IPS-11a (cell line): ENCODE data around the gene C15orf39.
"Not testable (repeated sequence)": the region's sequence is repeated elsewhere in the genome, so short reads cannot be mapped to it uniquely, and the experiment has no call there.

Source experiments
- H3K4me3 ChIP-seq: one replicate; pipeline ENCODE4 v1.5.1; 2013; ENCODE audit warnings: low read depth, low read length, control low read depth

C15orf39 gene

DNA sequence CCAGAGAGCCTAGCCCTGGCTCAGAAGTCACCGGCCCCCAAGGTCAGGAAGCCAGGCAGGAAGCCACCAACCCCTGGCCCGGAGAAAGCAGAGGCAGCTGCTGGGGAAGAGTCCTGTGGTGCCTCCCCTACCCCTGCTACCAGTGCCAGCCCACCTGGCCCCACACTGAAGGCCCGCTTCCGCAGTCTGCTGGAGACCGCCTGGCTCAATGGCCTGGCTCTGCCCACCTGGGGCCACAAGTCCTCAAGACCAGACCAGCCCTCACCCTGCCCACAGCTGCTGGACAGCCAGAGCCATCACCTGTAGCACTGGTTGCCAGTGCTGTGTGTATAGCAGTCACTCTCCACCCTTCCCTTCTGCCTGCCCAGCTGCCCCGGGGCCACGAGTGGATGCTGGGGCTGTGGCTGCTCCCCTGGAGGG lies 9.1 kb downstream of the C15orf39 start:
- no peak overlapping the region for H3K4me3 ChIP-seq

GRCh38 chr15:75211436-75212199 lies 9.9 kb downstream of the C15orf39 start:
- no peak overlapping the region for H3K4me3 ChIP-seq

- H3K4me3 ChIP-seq = no peak overlapping the region
These were observed 10.6 kb downstream of the C15orf39 start for GRCh38 chr15:75212200-75212858.

- no peak overlapping the region for H3K4me3 ChIP-seq
These were observed 11.6 kb downstream of the C15orf39 start for GRCh38 chr15:75213212-75213767.

GRCh38 chr15:75213768-75214221 lies 12.1 kb downstream of the C15orf39 start:
- H3K4me3 ChIP-seq = no peak overlapping the region

DNA sequence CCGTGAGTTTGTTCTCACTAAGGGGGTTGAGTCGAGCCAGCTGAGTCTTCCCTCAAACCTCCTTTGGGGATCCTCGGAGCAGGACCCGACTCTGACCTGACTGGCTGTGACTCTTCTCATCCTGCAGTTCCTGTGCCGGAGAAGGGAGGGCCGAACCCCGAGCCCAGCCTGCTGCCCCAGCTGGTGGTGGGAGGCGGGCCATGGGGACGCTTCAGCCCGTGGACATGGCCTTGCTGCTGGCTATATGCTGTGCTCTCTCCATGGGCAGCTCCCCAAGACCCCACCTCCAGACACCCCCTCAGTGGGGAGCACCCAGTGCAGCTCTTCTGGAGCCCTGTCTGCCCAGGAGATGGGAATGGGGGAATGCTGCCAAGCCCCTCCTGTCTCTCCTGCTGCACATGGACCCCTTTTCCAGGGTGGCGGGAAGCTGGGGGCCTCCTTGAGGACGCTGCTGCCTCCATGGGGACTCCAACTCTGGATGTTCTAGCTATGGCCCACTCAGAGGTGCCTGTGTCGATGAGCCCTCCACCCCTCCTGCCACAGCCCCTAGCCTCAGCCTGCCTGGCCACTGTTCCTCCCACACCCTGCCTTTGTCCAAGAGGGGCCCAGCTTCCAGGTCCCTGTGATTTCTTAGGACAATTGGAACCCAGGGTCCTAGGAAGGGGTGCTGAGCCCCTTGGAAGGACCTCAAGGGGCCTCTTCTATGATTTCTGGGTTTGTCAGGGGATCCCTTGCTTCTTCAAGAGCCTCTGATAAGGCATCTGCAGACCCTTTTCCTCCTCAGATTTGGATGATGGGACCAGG lies 12.8 kb downstream of the C15orf39 start:
- no peak overlapping the region for H3K4me3 ChIP-seq

GRCh38 chr15:75215107-75216004 lies 13.7 kb downstream of the C15orf39 start:
- H3K4me3 ChIP-seq = no peak overlapping the region

- H3K4me3 ChIP-seq = no peak overlapping the region
These were observed 15.3 kb downstream of the C15orf39 start for GRCh38 chr15:75217012-75217411.

DNA sequence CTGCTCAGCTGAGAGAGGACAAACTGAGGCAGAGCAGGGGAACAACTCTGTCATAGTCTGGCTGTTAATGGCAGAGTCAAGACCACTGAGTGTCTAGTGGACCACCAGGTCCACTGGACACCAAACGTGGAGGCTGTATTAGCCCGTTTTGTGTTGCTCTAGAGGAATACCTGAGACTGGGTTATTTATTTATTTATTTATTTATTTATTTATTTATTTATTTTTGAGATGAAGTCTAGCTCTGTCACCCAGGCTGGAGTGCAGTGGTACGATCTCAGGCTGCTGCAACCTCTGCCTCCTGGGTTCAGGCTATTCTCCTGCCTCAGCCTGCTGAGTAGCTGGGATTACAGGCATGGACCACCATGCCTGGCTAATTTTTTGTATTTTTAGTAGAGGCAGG lies 15.9 kb downstream of the C15orf39 start:
- H3K4me3 ChIP-seq = not testable (repeated sequence)

GRCh38 chr15:75219507-75219929 lies 17.8 kb downstream of the C15orf39 start:
- H3K4me3 ChIP-seq = not testable (repeated sequence)

- H3K4me3 ChIP-seq = no peak overlapping the region
These were observed 22.0 kb downstream of the C15orf39 start for GRCh38 chr15:75223688-75224087.

- H3K4me3 ChIP-seq = no peak overlapping the region
These were observed 22.6 kb downstream of the C15orf39 start for GRCh38 chr15:75224281-75224680.

DNA sequence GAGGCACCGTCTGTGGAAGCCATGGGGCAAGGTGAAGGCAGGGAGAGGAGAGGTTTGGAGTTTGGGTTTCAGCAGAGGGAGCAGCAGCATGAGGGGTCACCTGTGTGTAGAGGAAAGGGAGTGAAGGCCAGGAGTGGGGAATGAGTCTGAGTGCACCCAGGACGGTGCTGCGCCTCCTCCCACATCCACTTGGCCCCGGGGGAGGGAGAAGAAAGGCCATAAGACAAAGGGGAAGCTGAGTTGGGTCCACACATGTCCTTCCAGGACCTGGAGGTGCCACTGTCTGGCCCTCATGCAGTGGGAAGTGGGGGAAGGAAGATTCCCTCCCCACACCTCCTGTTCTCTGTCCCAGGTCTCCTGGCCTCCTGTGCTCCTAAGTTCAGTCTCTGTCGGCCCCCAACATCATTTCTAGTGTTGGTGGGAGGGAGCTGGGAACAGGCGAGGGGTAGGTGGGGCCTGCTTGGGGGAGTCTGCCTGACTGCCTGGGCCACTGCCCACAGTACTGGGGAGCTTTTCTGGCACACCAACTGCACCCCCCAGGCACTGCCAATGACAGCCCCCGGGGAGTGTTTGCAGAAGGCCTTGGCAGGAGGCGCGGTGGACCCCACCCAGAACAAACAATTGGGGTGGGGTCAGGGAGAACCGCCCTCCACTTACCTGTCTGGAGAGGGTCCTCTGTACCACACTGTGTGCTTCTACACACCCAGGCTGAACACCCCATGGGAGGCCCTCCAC lies 23.6 kb downstream of the C15orf39 start:
- H3K4me3 ChIP-seq = not testable (repeated sequence)

DNA sequence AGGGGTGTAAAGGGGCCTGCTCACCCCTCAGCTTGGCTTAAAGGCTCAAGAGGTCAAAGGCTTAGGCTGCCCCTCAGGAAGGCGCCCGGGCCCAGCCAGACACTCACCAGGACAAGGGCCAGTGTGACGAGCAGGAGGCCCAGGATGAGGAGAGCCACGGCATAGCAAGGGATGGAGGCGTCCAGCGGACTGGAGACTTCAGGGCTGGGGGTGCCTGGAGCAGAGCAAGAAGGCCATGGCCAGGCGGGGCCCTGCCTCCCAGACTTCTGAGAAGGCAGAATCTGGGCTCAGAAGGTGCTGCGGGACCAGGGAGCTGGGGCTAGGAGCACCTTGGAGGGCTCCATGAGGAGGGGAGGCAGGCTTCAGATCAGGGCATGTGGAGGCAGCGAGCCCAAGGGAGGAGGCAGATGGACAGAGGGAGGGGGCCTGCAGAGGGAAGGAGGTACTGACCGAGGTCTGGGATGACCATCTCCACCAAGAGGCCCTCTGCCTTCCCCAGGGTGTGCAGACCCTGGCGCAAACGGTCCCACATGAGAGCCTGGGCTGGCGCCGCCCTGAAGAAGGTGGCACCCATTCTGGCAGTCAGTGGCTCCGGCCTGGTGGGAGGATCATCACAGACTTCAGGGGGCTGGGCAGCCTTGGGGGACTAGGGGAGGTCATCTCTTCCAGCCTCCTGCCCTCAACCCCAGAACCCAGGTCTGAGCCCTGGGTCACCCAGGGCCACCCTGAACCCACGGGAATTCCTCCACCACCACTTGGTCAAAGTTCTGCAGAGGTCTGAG lies 24.5 kb downstream of the C15orf39 start:
- H3K4me3 ChIP-seq = no peak overlapping the region

GRCh38 chr15:75227112-75227511 lies 25.4 kb downstream of the C15orf39 start:
- not testable (repeated sequence) for H3K4me3 ChIP-seq

- no peak overlapping the region for H3K4me3 ChIP-seq
These were observed 26.1 kb downstream of the C15orf39 start for GRCh38 chr15:75227663-75228280.

GRCh38 chr15:75228787-75229186 lies 27.1 kb downstream of the C15orf39 start:
- H3K4me3 ChIP-seq = no peak overlapping the region
